Activated naive CD8-positive, alpha-beta T cell treated with anti-CD3 and anti-CD28 coated beads, Interleukin-2, amount 10 ng/mL, durations not matched to agents 7 days and 5 days (primary cell): Measurements from ENCODE around the gene GPR89B. TPM values are rescaled to one million over a fixed set of nuclear protein-coding genes. Genes with fewer than 3 reads are reported as not detected.
"Not testable (repeated sequence)": the region's sequence is repeated elsewhere in the genome, so short reads cannot be mapped to it uniquely, and the experiment has no call there.

ENCODE experiments used
- ATAC-seq: fragments of 150-1000 bp; cut with Tn5 transposase; one replicate; pipeline ENCODE4 v1.10.0; 2021; ENCODE audit warnings: low read depth, moderate library complexity
- POLR2A ChIA-PET: fragments of 350-600 bp; sonication (Branson Sonifier 250); formaldehyde crosslinking; loops from one replicate; lab custom pipeline; 2021; ENCODE audit warnings: antibody characterized with exemption; lab: Charles Lee
- DNase-seq: peaks from one replicate; pipeline ENCODE4 v3.0.0; 2021
- H3K27ac Mint-ChIP-seq: one replicate; pipeline ENCODE4 v1.8.0; 2022; ENCODE audit warnings: mild to moderate bottlenecking, mixed read lengths
- H3K27me3 Mint-ChIP-seq: one replicate; pipeline ENCODE4 v1.8.0; 2022; ENCODE audit warnings: mild to moderate bottlenecking, moderate library complexity, mixed read lengths
- H3K36me3 Mint-ChIP-seq: one replicate; pipeline ENCODE4 v1.8.0; 2021; ENCODE audit warnings: mild to moderate bottlenecking, mixed read lengths
- H3K4me1 Mint-ChIP-seq: one replicate; pipeline ENCODE4 v1.8.0; 2021; ENCODE audit warnings: mixed read lengths
- H3K4me3 Mint-ChIP-seq: one replicate; pipeline ENCODE4 v1.8.0; 2022; ENCODE audit warnings: mild to moderate bottlenecking, moderate library complexity, mixed read lengths
- H3K9me3 Mint-ChIP-seq: one replicate; pipeline ENCODE4 v1.8.0; 2021; ENCODE audit warnings: mixed read lengths
- total RNA-seq, 2 experiments: library from RNA; stranded (reverse); gene quantifications; one replicate each; pipeline ENCODE4 v1.2.3, GENCODE V29; 2021

The GPR89B gene
- total RNA-seq, 2 experiments from 2014 or later, result 27.1 to 32.1 TPM

GRCh38 chr1:148014289-148015200, 86.3 kb downstream of the GPR89B start:
- POLR2A ChIA-PET, result interaction anchor here (1.2 kb wide), 1 partner anchor 24 kb away, joined by 3 read pairs; no protein-coding TSS in a partner anchor
- not testable (repeated sequence) for H3K36me3 Mint-ChIP-seq, H3K9me3 Mint-ChIP-seq, H3K4me1 Mint-ChIP-seq, H3K27ac Mint-ChIP-seq
- H3K4me3 Mint-ChIP-seq, result peak overlapping the region; percentile 54
- H3K27me3 Mint-ChIP-seq, result peaks cover 30% of the 10 kb centered on the region
- peak; percentile 42 for DNase-seq
- peak; percentile 33 for ATAC-seq

- ATAC-seq, H3K36me3 Mint-ChIP-seq, H3K9me3 Mint-ChIP-seq, DNase-seq, H3K4me3 Mint-ChIP-seq, H3K27ac Mint-ChIP-seq, H3K27me3 Mint-ChIP-seq, H3K4me1 Mint-ChIP-seq, POLR2A ChIA-PET: not testable (repeated sequence)
Observed at GRCh38 chr1:148024918-148025317, 96.7 kb downstream of the GPR89B start.

GRCh38 chr1:148027004-148027403, 98.8 kb downstream of the GPR89B start:
- H3K27ac Mint-ChIP-seq, H3K4me3 Mint-ChIP-seq, H3K9me3 Mint-ChIP-seq, H3K27me3 Mint-ChIP-seq, H3K4me1 Mint-ChIP-seq, POLR2A ChIA-PET, ATAC-seq, H3K36me3 Mint-ChIP-seq, DNase-seq: not testable (repeated sequence)

GRCh38 chr1:148032247-148032646, 104.0 kb downstream of the GPR89B start:
- peak overlapping the region; percentile 75 for H3K4me3 Mint-ChIP-seq

GRCh38 chr1:148032690-148033089, 104.5 kb downstream of the GPR89B start:
- H3K27ac Mint-ChIP-seq, ATAC-seq, H3K4me1 Mint-ChIP-seq, H3K36me3 Mint-ChIP-seq, DNase-seq, POLR2A ChIA-PET, H3K9me3 Mint-ChIP-seq: not testable (repeated sequence)
- Mint-ChIP-seq H3K4me3 (peak overlapping the region; percentile 75), H3K27me3 (peaks cover 14% of the 10 kb centered on the region)

More at GRCh38 chr1:148032247-148032646, 104.0 kb downstream of the GPR89B start:
- ATAC-seq, H3K36me3 Mint-ChIP-seq, H3K9me3 Mint-ChIP-seq, DNase-seq, H3K4me1 Mint-ChIP-seq, POLR2A ChIA-PET, H3K27ac Mint-ChIP-seq: not testable (repeated sequence)
- H3K27me3 Mint-ChIP-seq, result peaks cover 14% of the 10 kb centered on the region

GRCh38 chr1:148033147-148033546, 104.9 kb downstream of the GPR89B start:
- POLR2A ChIA-PET, H3K36me3 Mint-ChIP-seq, ATAC-seq, H3K9me3 Mint-ChIP-seq, H3K27ac Mint-ChIP-seq, H3K4me1 Mint-ChIP-seq, DNase-seq: not testable (repeated sequence)
- H3K4me3 Mint-ChIP-seq, result peak overlapping the region; percentile 28
- H3K27me3 Mint-ChIP-seq, result peaks cover 14% of the 10 kb centered on the region

GRCh38 chr1:148037850-148038461, 109.7 kb downstream of the GPR89B start:
- DNase-seq, H3K4me1 Mint-ChIP-seq, ATAC-seq, H3K36me3 Mint-ChIP-seq, H3K9me3 Mint-ChIP-seq: not testable (repeated sequence)
- Mint-ChIP-seq H3K27ac (peak overlapping the region; percentile 93), H3K27me3 (peaks cover 13% of the 10 kb centered on the region), H3K4me3 (peak overlapping the region; percentile 87)
- POLR2A ChIA-PET, result interaction anchor here (1.0 to 1.2 kb wide), 5 partner anchors 24 to 1987 kb away, joined by 3 to 11 read pairs (median 3); no protein-coding TSS in a partner anchor

- peak; percentile 69 for DNase-seq
- not testable (repeated sequence) for H3K36me3 Mint-ChIP-seq, H3K9me3 Mint-ChIP-seq, H3K4me1 Mint-ChIP-seq
- POLR2A ChIA-PET, result interaction anchor here (1.0 to 1.2 kb wide), 5 partner anchors 25 to 1987 kb away, joined by 3 to 11 read pairs (median 3); no protein-coding TSS in a partner anchor
- Mint-ChIP-seq H3K27me3 (peaks cover 13% of the 10 kb centered on the region), H3K4me3 (peak overlapping the region; percentile 87), H3K27ac (peak overlapping the region; percentile 93)
- ATAC-seq, result peak; percentile 91
Observed at GRCh38 chr1:148038462-148039333, 110.5 kb downstream of the GPR89B start.

Other genes starting within 250 kb of the GPR89B start
- gene GJA5, start 167.8 kb upstream of the GPR89B start, total RNA-seq, result not detected
- gene GJA8, start 25.6 kb upstream of the GPR89B start, total RNA-seq, result not detected
- gene NBPF11, start 223.9 kb downstream of the GPR89B start, total RNA-seq, result 10 to 100 TPM; 13.7 to 14.3 TPM